K562 (cell line): ENCODE results near the gene UBE2E2. TPM values are rescaled to one million over a fixed set of nuclear protein-coding genes. Genes with fewer than 3 reads are reported as not detected.

Experiments
- ATAC-seq: fragments of 200-7000 bp; cut with Tn5 transposase; 3 replicates; pipeline ENCODE4 v1.9.1; 2020; ENCODE audit warnings: moderate library complexity
- BruUV-seq: library from RNA; stranded (reverse); fragments of 400-500 nt; replicated peaks from 2 replicates; lab custom pipeline; 2021; lab: Mats Ljungman, UMichigan
- CTCF ChIA-PET: fragments of 300-600 bp; formaldehyde crosslinking; extraction: SDS; loops from one replicate; lab custom pipeline; 2021; ENCODE audit warnings: low intra/inter-chr PET ratio; lab: Yijun Ruan, JAX
- POLR2A ChIA-PET: fragments of 300-600, 350-650 bp; sonication (Branson Sonifier 250); formaldehyde crosslinking; extraction: SDS; loops from one replicate; lab custom pipeline; 2021; ENCODE audit warnings: antibody characterized with exemption, inconsistent platforms; lab: Yijun Ruan, JAX
- DNase-seq, 4 experiments: peaks; one replicate each; pipeline versions ENCODE4 v3.0.0 to v3.0.0-alpha.2; 2011 to 2018; ENCODE audit warnings: low spot score in 3 of 4, mixed read lengths in 3 of 4; ENCODE audit errors: extremely low read depth in 1 of 4
- FAIRE-seq: peaks from 2 replicates; lab custom pipeline; 2011; peaks lifted over from hg19 to GRCh38; lab: Jason Lieb, UNC
- H2AFZ ChIP-seq: 2 replicates; pipeline ENCODE4 v1.6.0; 2011; ENCODE audit warnings: low read depth, low read length, control low read depth, inconsistent platforms
- H3K27ac ChIP-seq: fragments of 200-600 bp; 3 replicates; pipeline ENCODE4 v1.8.0; 2011; ENCODE audit warnings: low read depth, mild to moderate bottlenecking, control low read depth, inconsistent platforms, low read length, moderate library complexity, mixed read lengths; ENCODE audit errors: extremely low read depth
- H3K27me3 ChIP-seq, 2 experiments: fragments of 300-600 bp in 1 of 2; 2 replicates in 1 of 2; 3 replicates in 1 of 2; pipeline versions ENCODE4 v1.6.0 to v1.8.0; 2011; ENCODE audit warnings: inconsistent platforms in 2 of 2, low read length in 2 of 2, mild to moderate bottlenecking in 1 of 2, mixed read lengths in 1 of 2, moderate library complexity in 1 of 2; ENCODE audit not compliant: control insufficient read depth in 2 of 2, insufficient read depth in 2 of 2
- H3K36me3 ChIP-seq: fragments of 300-600 bp; 3 replicates; pipeline ENCODE4 v1.8.0; 2011; ENCODE audit warnings: mild to moderate bottlenecking, low read length, inconsistent platforms; ENCODE audit not compliant: control insufficient read depth, insufficient read depth
- H3K4me1 ChIP-seq, 2 experiments: fragments of 200-600 bp in 1 of 2; replicated peaks in 1 of 2; 2 replicates in 1 of 2; 3 replicates in 1 of 2; pipeline versions ENCODE4 v1.5.1 to v1.8.0; 2011; ENCODE audit warnings: inconsistent platforms in 2 of 2, low read length in 2 of 2, mild to moderate bottlenecking in 1 of 2, mixed read lengths in 1 of 2, moderate library complexity in 1 of 2; ENCODE audit not compliant: control insufficient read depth in 2 of 2, insufficient read depth in 2 of 2
- H3K4me2 ChIP-seq: 2 replicates; pipeline ENCODE4 v1.6.1; 2011; ENCODE audit warnings: low read length, control low read depth, inconsistent platforms, mixed read lengths; ENCODE audit not compliant: insufficient read depth
- H3K4me3 ChIP-seq: fragments of 200-600 bp; sonication (generic), shearing (Covaris generic); 2 replicates; pipeline ENCODE4 v1.5.1; 2016; ENCODE audit warnings: control low read depth, inconsistent platforms
- H3K79me2 ChIP-seq: fragments of 200-600 bp; 3 replicates; pipeline ENCODE4 v1.8.0; 2011; ENCODE audit warnings: low read length, inconsistent platforms; ENCODE audit not compliant: control insufficient read depth, insufficient read depth
- H3K9ac ChIP-seq, 2 experiments: 2 replicates each; pipeline versions ENCODE4 v1.6.0 to v1.6.1; 2011; ENCODE audit warnings: low read depth in 2 of 2, low read length in 2 of 2, control low read depth in 1 of 2, inconsistent platforms in 1 of 2, mild to moderate bottlenecking in 1 of 2, mixed read lengths in 1 of 2; ENCODE audit not compliant: insufficient read depth in 1 of 2
- H3K9me1 ChIP-seq: one replicate; pipeline ENCODE4 v1.6.0; 2011; ENCODE audit warnings: inconsistent platforms, mild to moderate bottlenecking, low read length, moderate library complexity; ENCODE audit not compliant: control insufficient read depth, insufficient read depth
- H3K9me3 ChIP-seq: replicated peaks from 2 replicates; pipeline ENCODE4 v1.5.1; 2011; ENCODE audit warnings: low read depth, low read length, inconsistent platforms; ENCODE audit not compliant: control insufficient read depth, insufficient read depth
- H4K20me1 ChIP-seq: replicated peaks from 2 replicates; pipeline ENCODE4 v1.6.1; 2011; ENCODE audit warnings: low read length, inconsistent platforms, mixed read lengths; ENCODE audit not compliant: control insufficient read depth, insufficient read depth
- COPS2 ChIP-seq: fragments of 450-650 bp; conservative IDR thresholded peaks from 2 replicates; pipeline ENCODE4 v1.6.1; 2016; ENCODE audit warnings: mild to moderate bottlenecking, moderate library complexity
- GTF2F1 ChIP-seq: IDR thresholded peaks from 2 replicates; pipeline ENCODE4 v1.6.1; 2011; ENCODE audit warnings: low read depth, low read length, improper control_type of control experiment
- ZNF134 ChIP-seq: fragments of 250-450 bp; sonication (Bioruptor Pico); conservative IDR thresholded peaks from 2 replicates; pipeline ENCODE4 v1.4.0; 2020
- WGBS: fragments of 100-300 bp; shearing (Covaris generic); methylation state at CpG from one replicate; pipeline ENCODE4 v1.1.6; 2016; ENCODE audit warnings: low coverage, mixed read lengths; ENCODE audit not compliant: insufficient coverage; ENCODE audit errors: missing lambda C conversion rate; 5-methylcytosine and 5-hydroxymethylcytosine counted together
- in situ Hi-C: fragments of 300-500 bp; cut with MboI; formaldehyde crosslinking; loops from 4 replicates; pipeline ENCODE4 v1.15.0; 2018; ENCODE audit warnings: inconsistent platforms, mixed read lengths
- intact Hi-C: fragments of 100-400 bp; cut with micrococcal nuclease; formaldehyde crosslinking; loops from 2 replicates; pipeline ENCODE4 v1.14.2; 2022
- polyA plus RNA-seq, 8 experiments: library from polyadenylated mRNA; depleted of rRNA in 4 of 8; stranded (reverse) in 5 of 8; unstranded in 3 of 8; fragments of >200 nt; fragmentation: Nextera tagmentation in 2 of 8; fragmentation: Illumina TruSeq in 1 of 8; extraction: Ambion mirVana in 2 of 8; extraction: Trizol in 1 of 8; gene quantifications; 2 replicates each; pipeline versions ENCODE4 v1.2.1 to v1.2.3, GENCODE V29; 2011 to 2014; ENCODE audit warnings: inconsistent platforms in 1 of 8, missing spikeins in 1 of 8
- total RNA-seq, 7 experiments: library from RNA; depleted of rRNA in 6 of 7; stranded (reverse); fragments of >200 nt in 6 of 7; fragmentation: Illumina TruSeq in 2 of 7; extraction: Trizol in 2 of 7; gene quantifications; 2 replicates each; pipeline versions ENCODE4 v1.2.1 to v1.2.3, GENCODE V29; 2011 to 2021; ENCODE audit warnings: low replicate concordance in 1 of 7
- TF ChIP-seq, protein P1 (sequence below), 2 experiments: IDR thresholded peaks; 2 replicates each; pipeline ENCODE4 v1.6.1; 2012; ENCODE audit warnings: improper control_type of control experiment in 2 of 2, low read depth in 2 of 2, low read length in 2 of 2, borderline replicate concordance in 1 of 2
- TF ChIP-seq, protein P2 (sequence below): fragments of 250-450 bp; sonication (Bioruptor Pico); IDR thresholded peaks from 2 replicates; pipeline ENCODE4 v1.5.0; 2021; ENCODE audit warnings: mild to moderate bottlenecking, borderline replicate concordance

Gene UBE2E2
- total and polyA plus RNA-seq, 9 of the 15 experiments (the other 6 are each of a cell fraction or from before 2014, with no cell fraction given), result 0.22 to 5.1 (median 1.9) TPM

- TF ChIP-seq GTF2F1 (no peak), ZNF134 (CRISPR knock-in tag) (no peak), COPS2 (no peak)
- TF ChIP-seq, protein P1, sequence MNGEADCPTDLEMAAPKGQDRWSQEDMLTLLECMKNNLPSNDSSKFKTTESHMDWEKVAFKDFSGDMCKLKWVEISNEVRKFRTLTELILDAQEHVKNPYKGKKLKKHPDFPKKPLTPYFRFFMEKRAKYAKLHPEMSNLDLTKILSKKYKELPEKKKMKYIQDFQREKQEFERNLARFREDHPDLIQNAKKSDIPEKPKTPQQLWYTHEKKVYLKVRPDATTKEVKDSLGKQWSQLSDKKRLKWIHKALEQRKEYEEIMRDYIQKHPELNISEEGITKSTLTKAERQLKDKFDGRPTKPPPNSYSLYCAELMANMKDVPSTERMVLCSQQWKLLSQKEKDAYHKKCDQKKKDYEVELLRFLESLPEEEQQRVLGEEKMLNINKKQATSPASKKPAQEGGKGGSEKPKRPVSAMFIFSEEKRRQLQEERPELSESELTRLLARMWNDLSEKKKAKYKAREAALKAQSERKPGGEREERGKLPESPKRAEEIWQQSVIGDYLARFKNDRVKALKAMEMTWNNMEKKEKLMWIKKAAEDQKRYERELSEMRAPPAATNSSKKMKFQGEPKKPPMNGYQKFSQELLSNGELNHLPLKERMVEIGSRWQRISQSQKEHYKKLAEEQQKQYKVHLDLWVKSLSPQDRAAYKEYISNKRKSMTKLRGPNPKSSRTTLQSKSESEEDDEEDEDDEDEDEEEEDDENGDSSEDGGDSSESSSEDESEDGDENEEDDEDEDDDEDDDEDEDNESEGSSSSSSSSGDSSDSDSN (IDR thresholded peaks at IDR 0.05; ENCODE audit: borderline replicate concordance in 1 of 2, low read depth in 2 of 2, low read length in 2 of 2), result no peak
- TF ChIP-seq, protein P2, sequence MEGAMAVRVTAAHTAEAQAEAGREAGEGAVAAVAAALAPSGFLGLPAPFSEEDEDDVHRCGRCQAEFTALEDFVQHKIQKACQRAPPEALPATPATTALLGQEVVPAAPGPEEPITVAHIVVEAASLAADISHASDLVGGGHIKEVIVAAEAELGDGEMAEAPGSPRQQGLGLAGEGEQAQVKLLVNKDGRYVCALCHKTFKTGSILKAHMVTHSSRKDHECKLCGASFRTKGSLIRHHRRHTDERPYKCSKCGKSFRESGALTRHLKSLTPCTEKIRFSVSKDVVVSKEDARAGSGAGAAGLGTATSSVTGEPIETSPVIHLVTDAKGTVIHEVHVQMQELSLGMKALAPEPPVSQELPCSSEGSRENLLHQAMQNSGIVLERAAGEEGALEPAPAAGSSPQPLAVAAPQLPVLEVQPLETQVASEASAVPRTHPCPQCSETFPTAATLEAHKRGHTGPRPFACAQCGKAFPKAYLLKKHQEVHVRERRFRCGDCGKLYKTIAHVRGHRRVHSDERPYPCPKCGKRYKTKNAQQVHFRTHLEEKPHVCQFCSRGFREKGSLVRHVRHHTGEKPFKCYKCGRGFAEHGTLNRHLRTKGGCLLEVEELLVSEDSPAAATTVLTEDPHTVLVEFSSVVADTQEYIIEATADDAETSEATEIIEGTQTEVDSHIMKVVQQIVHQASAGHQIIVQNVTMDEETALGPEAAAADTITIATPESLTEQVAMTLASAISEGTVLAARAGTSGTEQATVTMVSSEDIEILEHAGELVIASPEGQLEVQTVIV (CRISPR knock-in tag), result no peak
- Histone ChIP-seq H3K36me3 (no peaks in the 10 kb centered on the region), H3K4me1 (no peaks in the 10 kb centered on the region), H3K4me2 (no peak overlapping the region), H3K4me3 (no peak overlapping the region), H3K79me2 (no peaks in the 10 kb centered on the region), H3K9me3 (no peaks in the 10 kb centered on the region), H3K9ac (no peak overlapping the region), H3K27me3 (no peaks in the 10 kb centered on the region), H4K20me1 (no peaks in the 10 kb centered on the region), H3K27ac (no peak overlapping the region), H3K9me1 (no peaks in the 10 kb centered on the region), H2AFZ (no peak overlapping the region)
- no peak for FAIRE-seq
- no peak for DNase-seq
- CTCF ChIA-PET, result no interaction called here
- POLR2A ChIA-PET, result no interaction called here
- in situ Hi-C loops (no loop called here), intact Hi-C loops (no loop called here)
- no peak for ATAC-seq
- WGBS, result 0% methylated on average over 1 of the region's 1 CpG
- BruUV-seq, result no TSS peak
Measured at GRCh38 chr3:23262766-23263165, 59.6 kb downstream of the UBE2E2 start.
